ENCODE results near the gene PIGU. TPM values are rescaled to one million over a fixed set of nuclear protein-coding genes. Genes with fewer than 3 reads are reported as not detected.

PIGU gene
- total and polyA plus RNA-seq, 2 of the 13 experiments (the other 11 are each of a cell fraction or from before 2014, with no cell fraction given): 45.5 to 231 TPM

DNA sequence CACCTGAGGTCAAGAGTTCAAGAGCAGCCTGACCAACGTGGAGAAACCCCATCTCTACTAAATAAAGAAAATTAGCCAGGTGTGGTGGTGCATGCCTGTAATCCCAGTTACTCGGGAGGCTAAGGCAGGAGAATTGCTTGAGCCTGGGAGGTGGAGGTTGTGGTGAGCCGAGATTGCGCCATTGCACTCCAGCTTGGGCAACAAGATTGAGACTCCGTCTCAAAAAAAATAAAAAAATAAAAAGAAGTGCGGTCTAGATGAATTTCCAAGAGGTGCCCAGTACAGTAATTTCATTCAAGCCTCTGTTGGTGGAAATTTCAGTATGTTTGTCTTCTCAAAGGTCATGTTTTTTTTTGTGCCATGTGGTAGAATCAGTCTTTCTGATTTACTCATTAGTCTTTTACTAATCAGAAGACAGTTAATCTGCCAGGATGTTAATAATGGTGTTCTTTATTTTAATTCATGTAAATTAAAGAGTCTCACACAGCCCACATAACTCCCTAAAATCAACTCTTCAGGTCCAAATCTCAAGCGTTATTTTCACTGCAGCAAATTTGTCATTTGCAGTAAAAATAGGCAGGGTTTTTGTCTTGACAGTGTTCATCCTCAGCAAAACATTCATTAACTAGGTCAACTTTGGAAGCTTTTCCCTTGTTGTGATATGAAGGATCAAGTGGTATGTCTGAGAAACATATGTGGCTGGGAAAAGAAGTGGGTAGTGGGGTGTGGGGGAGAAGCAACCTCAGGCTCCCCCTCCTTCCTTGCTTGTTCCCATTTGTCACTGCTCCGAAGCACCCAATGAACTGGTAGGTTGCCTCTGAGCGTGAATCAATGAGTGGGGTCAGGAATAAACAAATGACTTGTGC lies 40.6 kb upstream of the PIGU start (continued):
- TF ChIP-seq ZBTB49 (CRISPR knock-in tag; IDR thresholded peaks at IDR 0.05; ENCODE audit: borderline replicate concordance) (no peak), PITX1 (CRISPR knock-in tag; IDR thresholded peaks at IDR 0.05) (peak; percentile 61; the same call in 1 of the 2 replicates), RFXAP (CRISPR knock-in tag; IDR thresholded peaks at IDR 0.05; ENCODE audit: borderline replicate concordance) (no peak), IKZF5 (CRISPR knock-in tag; IDR thresholded peaks at IDR 0.05) (peak; percentile 64), KMT2B (CRISPR knock-in tag; IDR thresholded peaks at IDR 0.05) (peak; percentile 42; the same call in 1 of the 2 replicates), ZBTB4 (CRISPR knock-in tag; IDR thresholded peaks at IDR 0.05; ENCODE audit: borderline replicate concordance) (no peak; the same call in 1 of the 2 replicates), ZFP90 (CRISPR knock-in tag; IDR thresholded peaks at IDR 0.05; ENCODE audit: borderline replicate concordance) (no peak), ZFP91 (CRISPR knock-in tag; IDR thresholded peaks at IDR 0.05; ENCODE audit: borderline replicate concordance) (0 out of 2 replicates have a peak, but pooled peaks have one; percentile 42), ZNF788 (CRISPR knock-in tag; IDR thresholded peaks at IDR 0.05; ENCODE audit: borderline replicate concordance) (no peak), HMG20A (CRISPR knock-in tag; IDR thresholded peaks at IDR 0.05; ENCODE audit: borderline replicate concordance) (0 out of 2 replicates have a peak, but pooled peaks have one; percentile 35), CBX2 (IDR thresholded peaks at IDR 0.05; ENCODE audit: low read depth, low read length) (no peak), CBX2 (CRISPR knock-in tag; IDR thresholded peaks at IDR 0.05; ENCODE audit: low read depth) (no peak), RARA (CRISPR knock-in tag; IDR thresholded peaks at IDR 0.05) (no peak), HIVEP1 (CRISPR knock-in tag; IDR thresholded peaks at IDR 0.05) (no peak), TAF1 (CRISPR knock-in tag; IDR thresholded peaks at IDR 0.05) (no peak), ZNF333 (CRISPR knock-in tag; IDR thresholded peaks at IDR 0.05; ENCODE audit: borderline replicate concordance) (no peak), SNAI1 (CRISPR knock-in tag; IDR thresholded peaks at IDR 0.05; ENCODE audit: borderline replicate concordance) (no peak), SMAD3 (CRISPR knock-in tag; IDR thresholded peaks at IDR 0.05) (no peak)
